GM18873 (cell line): ENCODE results near the gene KRT13.

Experiments
- ATAC-seq: cut with Tn5 transposase; IDR thresholded peaks from one replicate; pipeline ENCODE4 v1.9.1; 2021; ENCODE audit warnings: mild to moderate bottlenecking, moderate library complexity, moderate number of reproducible peaks; ENCODE audit not compliant: unreplicated experiment, low FRiP score

The KRT13 gene

GRCh38 chr17:41478237-41478636 lies 27.2 kb downstream of the KRT13 start:
- ATAC-seq: no peak

- ATAC-seq: no peak
These were observed 28.3 kb downstream of the KRT13 start for GRCh38 chr17:41476866-41477815.

- ATAC-seq: no peak
These were observed 30.0 kb downstream of the KRT13 start for GRCh38 chr17:41475421-41475820.

GRCh38 chr17:41474863-41475262 lies 30.5 kb downstream of the KRT13 start:
- no peak for ATAC-seq

GRCh38 chr17:41468346-41468745 lies 37.1 kb downstream of the KRT13 start:
- ATAC-seq: no peak

- ATAC-seq: no peak
These were observed 37.9 kb downstream of the KRT13 start for GRCh38 chr17:41467561-41467960.

- no peak for ATAC-seq
These were observed 38.4 kb downstream of the KRT13 start, which contains the start of gene KRT32 for GRCh38 chr17:41466988-41467387. TSS of gene KRT32 (minus strand) at chr17:41467386. CDS start at chr17:41467325, 61 bp downstream.

GRCh38 chr17:41464682-41465081 lies 40.7 kb downstream of the KRT13 start:
- ATAC-seq: no peak

GRCh38 chr17:41464173-41464572 lies 41.2 kb downstream of the KRT13 start:
- ATAC-seq: no peak

GRCh38 chr17:41463746-41464145 lies 41.7 kb downstream of the KRT13 start:
- ATAC-seq: no peak

GRCh38 chr17:41462705-41463104 lies 42.7 kb downstream of the KRT13 start:
- no peak for ATAC-seq

GRCh38 chr17:41457676-41458075 lies 47.7 kb downstream of the KRT13 start:
- ATAC-seq: no peak

GRCh38 chr17:41456204-41456603 lies 49.2 kb downstream of the KRT13 start:
- ATAC-seq: no peak

GRCh38 chr17:41455236-41455635 lies 50.2 kb downstream of the KRT13 start:
- ATAC-seq: no peak

- no peak for ATAC-seq
These were observed 52.3 kb downstream of the KRT13 start for GRCh38 chr17:41453066-41453465.

- ATAC-seq: no peak
These were observed 53.1 kb downstream of the KRT13 start for GRCh38 chr17:41452281-41452680.

GRCh38 chr17:41451154-41451728 lies 54.2 kb downstream of the KRT13 start:
- no peak for ATAC-seq
